GM06990 (cell line): Measurements from ENCODE around the gene RNF208.

Source experiments
- DNase-seq: peaks from one replicate; pipeline ENCODE4 v3.0.0-alpha.2; 2011; ENCODE audit not compliant: insufficient read length; ENCODE audit errors: extremely low read depth
- H3K27me3 ChIP-seq: replicated peaks from 2 replicates; pipeline ENCODE4 v1.6.0; 2011; ENCODE audit warnings: low read length; ENCODE audit not compliant: control insufficient read depth, insufficient read depth
- H3K36me3 ChIP-seq: 2 replicates; pipeline ENCODE4 v1.5.1; 2011; ENCODE audit warnings: low read length; ENCODE audit not compliant: control insufficient read depth, insufficient read depth
- H3K4me3 ChIP-seq: replicated peaks from 2 replicates; pipeline ENCODE4 v1.5.1; 2011; ENCODE audit warnings: low read depth, mild to moderate bottlenecking, control low read depth, low read length
- TF ChIP-seq, protein P1 (sequence below): IDR thresholded peaks from 2 replicates; pipeline ENCODE4 v1.5.1; 2011; ENCODE audit warnings: low read length, control low read depth, mild to moderate bottlenecking, inconsistent platforms; ENCODE audit not compliant: insufficient read depth, poor library complexity, severe bottlenecking

RNF208 gene

GRCh38 chr9:137233143-137233980, 11.3 kb upstream of the RNF208 start:
- TF ChIP-seq, protein P1, sequence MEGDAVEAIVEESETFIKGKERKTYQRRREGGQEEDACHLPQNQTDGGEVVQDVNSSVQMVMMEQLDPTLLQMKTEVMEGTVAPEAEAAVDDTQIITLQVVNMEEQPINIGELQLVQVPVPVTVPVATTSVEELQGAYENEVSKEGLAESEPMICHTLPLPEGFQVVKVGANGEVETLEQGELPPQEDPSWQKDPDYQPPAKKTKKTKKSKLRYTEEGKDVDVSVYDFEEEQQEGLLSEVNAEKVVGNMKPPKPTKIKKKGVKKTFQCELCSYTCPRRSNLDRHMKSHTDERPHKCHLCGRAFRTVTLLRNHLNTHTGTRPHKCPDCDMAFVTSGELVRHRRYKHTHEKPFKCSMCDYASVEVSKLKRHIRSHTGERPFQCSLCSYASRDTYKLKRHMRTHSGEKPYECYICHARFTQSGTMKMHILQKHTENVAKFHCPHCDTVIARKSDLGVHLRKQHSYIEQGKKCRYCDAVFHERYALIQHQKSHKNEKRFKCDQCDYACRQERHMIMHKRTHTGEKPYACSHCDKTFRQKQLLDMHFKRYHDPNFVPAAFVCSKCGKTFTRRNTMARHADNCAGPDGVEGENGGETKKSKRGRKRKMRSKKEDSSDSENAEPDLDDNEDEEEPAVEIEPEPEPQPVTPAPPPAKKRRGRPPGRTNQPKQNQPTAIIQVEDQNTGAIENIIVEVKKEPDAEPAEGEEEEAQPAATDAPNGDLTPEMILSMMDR, result no peak

DNA sequence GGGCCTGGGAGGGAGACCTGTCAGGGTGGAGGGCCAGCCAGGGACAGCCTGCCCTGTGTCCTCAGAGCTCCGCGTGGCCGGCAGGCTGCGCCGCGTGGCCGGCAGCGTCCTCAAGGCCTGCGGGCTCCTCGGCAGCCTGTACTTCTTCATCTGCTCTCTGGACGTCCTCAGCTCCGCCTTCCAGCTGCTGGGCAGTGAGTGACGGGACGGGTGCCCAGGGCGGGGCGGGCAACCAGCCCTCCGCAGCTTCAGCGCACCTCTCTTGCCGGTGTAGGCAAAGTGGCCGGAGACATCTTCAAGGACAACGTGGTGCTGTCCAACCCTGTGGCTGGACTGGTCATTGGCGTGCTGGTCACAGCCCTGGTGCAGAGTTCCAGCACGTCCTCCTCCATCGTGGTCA, 10.5 kb upstream of the RNF208 start:
- no peaks in the 10 kb centered on the region; the same call in 1 of the 2 replicates for H3K27me3 ChIP-seq
- no peak for DNase-seq
- TF ChIP-seq, protein P1, result no peak
- H3K4me3 ChIP-seq, result no peak overlapping the region
- H3K36me3 ChIP-seq, result no peaks in the 10 kb centered on the region

More at GRCh38 chr9:137233143-137233980, 11.3 kb upstream of the RNF208 start:
- Histone ChIP-seq H3K27me3 (no peaks in the 10 kb centered on the region; the same call in 1 of the 2 replicates), H3K36me3 (no peaks in the 10 kb centered on the region), H3K4me3 (no peak overlapping the region)
- no peak for DNase-seq

GRCh38 chr9:137232101-137232500, 10.1 kb upstream of the RNF208 start:
- TF ChIP-seq, protein P1, result no peak
- no peak for DNase-seq
- Histone ChIP-seq H3K4me3 (no peak overlapping the region), H3K36me3 (no peaks in the 10 kb centered on the region), H3K27me3 (no peaks in the 10 kb centered on the region; the same call in 1 of the 2 replicates)

GRCh38 chr9:137231372-137232039, 9.5 kb upstream of the RNF208 start:
- Histone ChIP-seq H3K4me3 (no peak overlapping the region), H3K27me3 (no peaks in the 10 kb centered on the region; the same call in 1 of the 2 replicates), H3K36me3 (no peaks in the 10 kb centered on the region)
- TF ChIP-seq, protein P1, result no peak
- DNase-seq, result no peak

DNA sequence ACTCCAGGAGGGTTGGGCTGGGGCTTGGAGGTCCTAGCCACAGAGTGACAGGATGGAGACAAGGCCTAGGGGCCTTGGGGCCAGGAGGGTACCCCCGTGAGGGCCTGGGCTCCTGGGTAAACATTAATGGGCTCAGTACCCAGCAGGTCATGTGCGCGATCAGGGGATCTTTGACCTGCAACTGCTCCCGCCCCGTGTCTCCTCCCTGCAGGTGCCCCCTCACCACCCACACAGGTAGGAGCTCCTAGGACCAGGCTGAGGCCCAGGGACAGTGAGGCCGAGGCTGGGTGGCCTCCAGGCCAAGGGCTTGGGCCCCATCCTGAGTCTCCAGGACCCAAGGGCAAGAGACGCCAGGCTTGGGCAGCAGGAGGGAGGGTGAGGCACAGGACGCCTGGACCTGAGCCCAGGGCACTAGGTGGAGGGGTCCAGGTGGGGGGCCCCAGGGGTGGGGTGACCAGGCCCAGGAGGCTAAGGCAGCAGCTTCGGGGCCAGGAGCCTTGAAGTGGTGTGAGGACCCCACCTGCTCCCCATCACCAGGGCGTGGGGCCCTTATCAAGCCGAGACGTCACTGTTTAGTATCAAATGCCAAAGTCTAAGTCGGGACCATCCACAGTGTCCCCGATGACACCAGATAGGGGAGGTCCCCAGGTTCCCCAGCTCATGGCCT, 8.8 kb upstream of the RNF208 start, which contains the start of gene SLC34A3:
Gene SLC34A3 (plus strand): TSS at position 197 of the 667 bp plus-strand sequence. CDS start 802 bp downstream, outside the sequence.
- TF ChIP-seq, protein P1, result no peak
- no peak for DNase-seq
- Histone ChIP-seq H3K4me3 (no peak within 1 kb of the TSS), H3K36me3 (no peaks in the 10 kb centered on the region), H3K27me3 (no peaks in the 10 kb centered on the region; the same call in 1 of the 2 replicates)
